Measurements from ENCODE around the gene SEPTIN1.

Gene SEPTIN1

DNA sequence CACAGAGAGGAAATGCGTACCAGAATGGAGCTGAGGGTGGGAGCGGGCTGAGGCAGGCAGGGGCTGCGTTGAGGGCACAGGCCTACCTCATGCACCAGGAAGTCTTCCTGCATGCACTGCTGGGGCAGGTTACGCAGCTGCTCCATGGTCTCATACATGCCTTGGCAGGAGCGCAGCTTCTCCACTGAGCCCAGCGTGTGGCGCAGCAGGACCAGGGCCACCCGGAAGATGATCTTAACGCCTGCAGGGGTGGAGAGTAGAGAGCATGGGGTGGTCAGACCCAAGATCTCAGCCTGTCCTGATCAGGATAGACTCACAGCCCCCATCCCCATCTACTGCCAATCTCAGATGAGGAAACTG is 23.8 kb downstream of the SEPTIN1 start:
- H3K27me3 ChIP-seq (ENCODE audit: control insufficient read depth in 5 of 5, insufficient read depth in 4 of 5, low read length in 5 of 5): peaks cover 0 to 4% (median 0%) of the 10 kb centered on the region in 5 donors
- H3K9ac ChIP-seq (ENCODE audit: low read length in 5 of 5): no peak overlapping the region
- H3K4me3 ChIP-seq (ENCODE audit: low read depth in 1 of 5, low read length in 5 of 5): no peak overlapping the region
- H3K9me3 ChIP-seq (ENCODE audit: control insufficient read depth in 5 of 5, low read length in 5 of 5): no peaks in the 10 kb centered on the region
- peaks cover 0 to 57% (median 49%) of the 10 kb centered on the region in 5 donors for H3K36me3 ChIP-seq (ENCODE audit: control insufficient read depth in 5 of 5, insufficient read depth in 5 of 5, low read length in 5 of 5)
- no peak overlapping the region for H3K27ac ChIP-seq (ENCODE audit: low read depth, low read length)
- peaks cover 7 to 37% (median 31%) of the 10 kb centered on the region in 5 donors for H3K4me1 ChIP-seq (ENCODE audit: control insufficient read depth in 5 of 5, insufficient read depth in 5 of 5, low read length in 5 of 5)

DNA sequence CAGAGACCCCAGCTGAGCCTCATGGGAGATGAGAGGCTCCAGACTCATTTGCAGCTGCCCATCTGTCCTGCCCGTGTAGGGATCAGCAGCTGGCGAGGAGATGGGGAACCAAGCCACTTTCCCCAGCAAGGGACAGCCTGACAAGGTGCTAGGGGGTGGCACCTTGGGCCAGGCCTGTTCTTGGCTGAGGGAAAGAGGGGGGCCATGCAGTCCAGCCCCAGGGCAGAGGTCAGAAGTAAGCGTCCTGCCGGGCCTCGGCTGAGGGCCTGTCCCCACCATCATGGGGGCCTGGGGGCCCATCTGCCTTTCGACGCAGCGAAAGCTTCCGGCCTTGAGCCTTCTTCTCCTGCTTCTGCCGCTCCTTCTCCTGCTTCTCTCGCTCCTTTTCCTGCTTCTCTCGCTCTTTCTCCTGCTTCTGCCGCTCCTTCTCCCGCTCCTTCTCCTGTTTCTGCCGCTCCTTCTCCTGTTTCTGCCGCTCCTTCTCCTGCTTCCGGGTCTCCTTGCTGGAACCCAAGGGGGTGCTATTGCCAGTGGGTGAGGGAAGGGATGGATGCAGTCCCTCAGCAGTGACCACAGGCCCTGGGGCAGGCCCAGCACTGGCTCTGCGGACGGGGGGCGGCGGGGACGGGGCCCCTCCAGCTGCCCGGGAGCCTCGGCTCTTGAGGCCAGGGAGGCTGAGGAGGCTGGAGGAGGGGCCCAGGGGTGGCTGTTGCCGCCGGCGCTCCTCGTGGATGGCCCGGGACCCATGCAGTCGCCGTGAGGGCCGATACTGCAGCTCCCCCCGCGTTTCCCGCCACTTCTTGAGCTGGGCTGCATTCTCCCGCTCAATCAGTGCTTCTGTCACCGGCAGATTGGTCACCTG is 24.4 kb downstream of the SEPTIN1 start:
- no peaks in the 10 kb centered on the region for H3K9me3 ChIP-seq (ENCODE audit: control insufficient read depth in 5 of 5, low read length in 5 of 5)
- peaks cover 7 to 42% (median 34%) of the 10 kb centered on the region in 5 donors for H3K4me1 ChIP-seq (ENCODE audit: control insufficient read depth in 5 of 5, insufficient read depth in 5 of 5, low read length in 5 of 5)
- peaks cover 0 to 4% (median 0%) of the 10 kb centered on the region in 5 donors for H3K27me3 ChIP-seq (ENCODE audit: control insufficient read depth in 5 of 5, insufficient read depth in 4 of 5, low read length in 5 of 5)
- no peak overlapping the region for H3K27ac ChIP-seq (ENCODE audit: low read depth, low read length)
- H3K36me3 ChIP-seq (ENCODE audit: control insufficient read depth in 5 of 5, insufficient read depth in 5 of 5, low read length in 5 of 5): peaks cover 0 to 58% (median 48%) of the 10 kb centered on the region in 5 donors
- no peak overlapping the region for H3K9ac ChIP-seq (ENCODE audit: low read length in 5 of 5)
- no peak overlapping the region for H3K4me3 ChIP-seq (ENCODE audit: low read depth in 1 of 5, low read length in 5 of 5)

DNA sequence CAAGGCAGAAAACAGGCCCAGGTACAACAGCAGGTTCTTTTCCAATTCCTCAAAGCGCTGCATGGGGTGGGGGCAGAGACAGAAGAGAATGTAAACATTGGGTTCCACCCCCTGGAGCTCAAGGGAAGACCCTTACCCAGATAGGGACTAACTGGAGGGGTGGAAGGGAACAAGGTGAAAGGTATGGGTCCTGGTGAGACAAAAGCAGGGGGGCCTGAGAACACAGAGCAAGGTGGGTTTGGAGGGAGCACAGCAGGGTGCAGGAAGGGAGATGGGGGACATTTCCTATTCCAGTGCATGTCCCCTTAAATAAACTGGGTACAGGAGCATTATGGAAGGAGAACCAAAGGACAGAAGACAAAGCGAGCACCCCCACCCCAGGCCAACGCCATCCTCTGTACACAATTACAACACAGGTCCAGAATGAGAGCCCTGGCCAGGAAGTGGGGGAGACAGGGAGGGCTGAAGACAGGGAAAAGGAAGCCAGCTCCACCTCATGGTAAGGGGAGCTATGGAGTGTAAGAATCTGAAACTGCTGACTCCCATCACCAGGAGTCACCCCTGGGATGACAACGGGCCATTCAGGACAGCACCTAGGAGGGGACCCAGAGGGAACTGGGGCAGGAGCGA is 25.2 kb downstream of the SEPTIN1 start:
- Histone ChIP-seq H3K9me3 (ENCODE audit: control insufficient read depth in 5 of 5, low read length in 5 of 5) (no peaks in the 10 kb centered on the region), H3K27ac (ENCODE audit: low read depth, low read length) (peak overlapping the region; percentile 97), H3K9ac (ENCODE audit: low read length in 5 of 5) (no peak overlapping the region), H3K27me3 (ENCODE audit: control insufficient read depth in 5 of 5, insufficient read depth in 4 of 5, low read length in 5 of 5) (peaks cover 0 to 5% (median 0%) of the 10 kb centered on the region in 5 donors), H3K4me1 (ENCODE audit: control insufficient read depth in 5 of 5, insufficient read depth in 5 of 5, low read length in 5 of 5) (peaks cover 10 to 50% (median 42%) of the 10 kb centered on the region in 5 donors), H3K36me3 (ENCODE audit: control insufficient read depth in 5 of 5, insufficient read depth in 5 of 5, low read length in 5 of 5) (peaks cover 0 to 65% (median 51%) of the 10 kb centered on the region in 5 donors), H3K4me3 (ENCODE audit: low read depth in 1 of 5, low read length in 5 of 5) (no peak overlapping the region)

DNA sequence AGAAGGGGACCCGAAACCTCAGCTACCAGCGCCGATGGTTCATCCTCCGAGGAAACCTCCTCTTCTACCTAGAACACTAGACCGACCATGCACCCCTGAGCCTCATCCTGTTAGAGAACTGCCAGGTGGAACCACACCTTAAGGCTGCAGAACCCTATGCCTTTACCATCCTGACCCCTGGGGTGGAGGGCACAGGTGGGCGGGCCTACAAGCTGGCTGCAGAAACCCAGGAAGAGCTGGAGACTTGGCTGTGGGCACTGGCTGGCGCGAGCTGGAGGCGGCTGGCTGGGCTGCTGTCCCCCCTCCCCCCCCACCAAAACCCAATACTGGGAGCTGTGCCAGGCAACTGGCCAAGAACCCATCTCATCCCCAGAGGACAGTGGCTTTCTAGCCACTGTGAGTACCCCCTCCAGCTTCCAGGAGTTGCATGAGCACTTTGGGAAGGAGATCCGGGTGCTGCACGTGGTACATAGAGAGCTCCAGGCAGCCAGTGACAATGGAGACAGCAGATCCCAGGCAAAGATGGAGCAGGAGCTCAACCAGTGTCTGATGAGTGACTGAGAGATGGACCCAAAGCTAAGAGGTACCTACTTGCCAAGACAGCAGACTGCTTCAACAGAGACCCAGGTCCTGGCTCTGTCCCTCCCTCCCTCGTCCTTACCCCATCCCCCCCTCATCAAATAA is 25.8 kb downstream of the SEPTIN1 start:
- Histone ChIP-seq H3K27ac (ENCODE audit: low read depth, low read length) (peak overlapping the region; percentile 97), H3K27me3 (ENCODE audit: control insufficient read depth in 5 of 5, insufficient read depth in 4 of 5, low read length in 5 of 5) (peaks cover 0 to 8% (median 0%) of the 10 kb centered on the region in 5 donors), H3K9me3 (ENCODE audit: control insufficient read depth in 5 of 5, low read length in 5 of 5) (no peaks in the 10 kb centered on the region), H3K36me3 (ENCODE audit: control insufficient read depth in 5 of 5, insufficient read depth in 5 of 5, low read length in 5 of 5) (peaks cover 0 to 71% (median 54%) of the 10 kb centered on the region in 5 donors), H3K4me1 (ENCODE audit: control insufficient read depth in 5 of 5, insufficient read depth in 5 of 5, low read length in 5 of 5) (peaks cover 14 to 56% (median 48%) of the 10 kb centered on the region in 5 donors), H3K9ac (ENCODE audit: low read length in 5 of 5) (peak overlapping the region in 3 of 5 donors; percentile 74 to 95 (median 94)), H3K4me3 (ENCODE audit: low read depth in 1 of 5, low read length in 5 of 5) (peak overlapping the region in 3 of 5 donors; percentile 90 to 96 (median 92))

DNA sequence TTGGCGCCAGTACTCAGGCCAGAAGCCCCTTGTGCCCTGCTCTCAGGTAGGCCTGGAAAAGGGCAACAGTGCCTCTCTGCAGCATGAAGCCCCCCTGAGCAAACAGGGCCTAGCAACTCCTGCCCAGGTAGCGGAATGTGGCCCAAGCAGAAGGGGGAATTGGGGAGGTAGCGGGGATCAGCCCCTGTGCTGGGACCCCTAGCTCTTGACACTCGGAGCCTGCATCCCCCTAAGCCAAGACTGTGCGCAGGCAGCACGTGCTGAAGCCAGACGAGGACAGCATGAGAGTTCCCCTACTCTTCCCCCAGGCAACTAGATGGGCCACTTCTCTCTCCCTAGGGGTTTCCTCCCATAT is 26.4 kb downstream of the SEPTIN1 start:
- Histone ChIP-seq H3K9me3 (ENCODE audit: control insufficient read depth in 5 of 5, low read length in 5 of 5) (no peaks in the 10 kb centered on the region), H3K27ac (ENCODE audit: low read depth, low read length) (peak overlapping the region; percentile 97), H3K4me3 (ENCODE audit: low read depth in 1 of 5, low read length in 5 of 5) (peak overlapping the region; percentile 75 to 96 (median 90)), H3K4me1 (ENCODE audit: control insufficient read depth in 5 of 5, insufficient read depth in 5 of 5, low read length in 5 of 5) (peaks cover 14 to 62% (median 51%) of the 10 kb centered on the region in 5 donors), H3K27me3 (ENCODE audit: control insufficient read depth in 5 of 5, insufficient read depth in 4 of 5, low read length in 5 of 5) (peaks cover 0 to 8% (median 0%) of the 10 kb centered on the region in 5 donors), H3K9ac (ENCODE audit: low read length in 5 of 5) (peak overlapping the region; percentile 74 to 98 (median 94)), H3K36me3 (ENCODE audit: control insufficient read depth in 5 of 5, insufficient read depth in 5 of 5, low read length in 5 of 5) (peaks cover 0 to 73% (median 59%) of the 10 kb centered on the region in 5 donors)

DNA sequence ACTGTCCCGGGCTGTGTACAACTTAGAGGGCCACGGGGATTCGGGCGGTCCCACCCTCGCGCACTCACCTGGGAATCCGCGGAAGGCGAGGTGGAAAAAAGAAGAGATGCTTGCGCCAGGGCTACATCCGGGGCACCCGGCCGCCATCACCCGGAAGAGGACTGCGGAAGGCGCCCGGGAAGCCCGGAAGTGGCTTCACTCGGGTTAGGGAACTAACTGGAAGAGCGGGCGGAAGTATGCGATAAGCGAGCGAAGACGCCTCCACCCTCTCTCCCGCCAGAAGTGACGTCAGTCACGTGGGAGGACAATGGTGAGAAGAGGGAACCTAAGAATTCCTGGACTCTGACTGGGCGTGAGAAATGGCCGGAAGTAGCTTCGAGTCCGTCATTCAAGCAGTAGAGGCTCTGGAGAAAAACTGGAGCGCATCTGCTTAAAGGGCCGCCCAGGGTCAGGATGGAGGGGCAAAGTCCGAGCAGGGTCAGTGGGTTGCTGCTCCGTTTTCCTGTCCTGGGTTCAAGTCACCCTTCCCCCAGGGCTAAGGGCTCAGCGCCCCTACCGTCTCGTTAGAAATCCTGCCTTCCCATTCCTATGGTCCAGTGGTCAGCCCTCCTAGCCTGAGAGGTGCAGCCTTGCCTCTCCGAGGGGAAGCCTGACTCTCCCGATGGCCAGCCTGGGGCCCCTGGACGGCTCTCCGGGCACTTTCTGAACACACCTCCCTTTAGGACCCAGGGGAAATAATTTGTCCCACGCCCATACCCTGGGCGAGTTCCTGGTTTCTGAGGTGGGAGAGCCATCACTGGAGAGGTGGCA is 27.0 kb downstream of the SEPTIN1 start, which contains the start of gene CD2BP2:
Gene CD2BP2 (minus strand): TSS at position 165 of the 810 bp plus-strand sequence. CDS start 627 bp downstream, outside the sequence.
- Histone ChIP-seq H3K27ac (ENCODE audit: low read depth, low read length) (peak within 1 kb of the TSS; percentile 97), H3K4me1 (ENCODE audit: control insufficient read depth in 5 of 5, insufficient read depth in 5 of 5, low read length in 5 of 5) (peaks cover 14 to 62% (median 51%) of the 10 kb centered on the region in 5 donors), H3K36me3 (ENCODE audit: control insufficient read depth in 5 of 5, insufficient read depth in 5 of 5, low read length in 5 of 5) (peaks cover 0 to 74% (median 61%) of the 10 kb centered on the region in 5 donors), H3K4me3 (ENCODE audit: low read depth in 1 of 5, low read length in 5 of 5) (peak within 1 kb of the TSS; percentile 87 to 98 (median 92)), H3K27me3 (ENCODE audit: control insufficient read depth in 5 of 5, insufficient read depth in 4 of 5, low read length in 5 of 5) (peaks cover 0 to 8% (median 0%) of the 10 kb centered on the region in 5 donors), H3K9ac (ENCODE audit: low read length in 5 of 5) (peak within 1 kb of the TSS; percentile 74 to 98 (median 94)), H3K9me3 (ENCODE audit: control insufficient read depth in 5 of 5, low read length in 5 of 5) (no peaks in the 10 kb centered on the region)

DNA sequence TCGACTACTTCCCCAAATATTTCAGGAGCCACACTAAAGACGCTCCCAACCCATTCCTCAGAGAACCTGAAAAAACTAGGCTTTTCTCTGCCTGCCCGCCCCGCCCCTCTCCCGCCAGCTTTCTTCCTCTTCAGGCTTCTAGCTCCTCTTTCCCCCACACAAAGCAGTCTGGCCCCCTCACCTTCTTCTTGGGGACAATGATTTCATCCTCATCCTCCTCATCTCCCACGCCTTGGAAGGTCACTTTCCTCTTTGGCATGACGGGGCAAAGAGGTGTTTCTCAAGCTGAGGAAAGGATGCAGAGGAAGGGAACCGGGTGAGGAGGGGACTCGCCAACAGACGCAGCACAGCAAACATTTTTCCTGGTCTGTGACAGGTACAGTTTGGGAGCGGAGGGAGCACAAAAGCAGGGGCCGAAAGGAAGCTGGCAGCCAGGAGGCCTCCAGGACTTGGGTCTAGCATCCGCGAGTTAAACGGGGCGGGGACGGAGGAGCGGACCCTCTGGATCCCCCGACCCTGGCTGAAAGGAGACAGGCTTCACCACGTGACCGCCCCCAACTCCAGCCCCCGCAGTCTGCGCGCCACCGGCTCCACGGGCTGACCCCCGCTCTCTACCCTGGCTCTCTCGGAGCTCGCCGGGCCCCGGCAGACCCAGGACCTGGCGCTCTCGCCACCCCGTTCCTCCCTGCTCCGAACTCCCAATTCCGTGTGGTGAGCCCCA is 27.8 kb downstream of the SEPTIN1 start:
- no peaks in the 10 kb centered on the region for H3K9me3 ChIP-seq (ENCODE audit: control insufficient read depth in 5 of 5, low read length in 5 of 5)
- peak overlapping the region; percentile 97 for H3K27ac ChIP-seq (ENCODE audit: low read depth, low read length)
- peak overlapping the region; percentile 74 to 95 (median 83) for H3K9ac ChIP-seq (ENCODE audit: low read length in 5 of 5)
- H3K4me3 ChIP-seq (ENCODE audit: low read depth in 1 of 5, low read length in 5 of 5): peak overlapping the region; percentile 87 to 98 (median 92)
- peaks cover 0 to 8% (median 0%) of the 10 kb centered on the region in 5 donors for H3K27me3 ChIP-seq (ENCODE audit: control insufficient read depth in 5 of 5, insufficient read depth in 4 of 5, low read length in 5 of 5)
- peaks cover 14 to 62% (median 51%) of the 10 kb centered on the region in 5 donors for H3K4me1 ChIP-seq (ENCODE audit: control insufficient read depth in 5 of 5, insufficient read depth in 5 of 5, low read length in 5 of 5)
- H3K36me3 ChIP-seq (ENCODE audit: control insufficient read depth in 5 of 5, insufficient read depth in 5 of 5, low read length in 5 of 5): peaks cover 0 to 70% (median 56%) of the 10 kb centered on the region in 5 donors

DNA sequence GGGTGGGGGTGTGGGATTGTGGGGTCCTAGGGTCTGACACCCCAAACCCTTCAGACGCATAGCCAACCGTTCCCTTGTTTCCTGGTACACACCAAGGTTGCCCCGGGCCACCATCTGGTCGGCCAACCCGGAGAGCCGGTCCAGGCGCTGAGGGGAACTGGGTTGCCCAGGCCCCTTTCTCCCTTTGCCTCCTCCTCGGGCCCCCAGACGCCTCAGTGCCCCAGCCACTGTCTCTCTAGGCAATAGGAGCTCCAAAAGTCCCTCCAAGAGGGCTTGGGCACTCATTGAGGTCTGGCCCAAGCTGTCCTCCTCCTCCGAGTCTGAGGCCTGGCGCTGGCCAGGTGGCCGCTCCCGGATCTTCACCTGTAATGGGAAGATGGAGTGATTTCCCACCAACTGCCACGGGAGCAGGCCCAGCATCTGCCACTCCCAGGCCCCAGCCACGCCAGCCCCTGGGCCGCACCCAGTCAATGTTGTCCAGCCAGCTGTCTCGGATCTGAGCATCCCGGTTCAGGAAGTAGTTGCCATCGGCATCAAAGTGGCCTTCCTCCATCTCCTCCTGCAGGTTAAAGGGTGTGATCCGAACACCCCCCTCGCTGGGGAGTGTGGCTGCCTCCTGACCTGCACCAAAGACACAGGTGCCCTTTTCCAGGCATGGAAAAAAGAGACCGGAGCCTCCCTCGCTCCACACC is 28.8 kb downstream of the SEPTIN1 start:
- H3K27ac ChIP-seq (ENCODE audit: low read depth, low read length): peak overlapping the region; percentile 97
- no peaks in the 10 kb centered on the region for H3K9me3 ChIP-seq (ENCODE audit: control insufficient read depth in 5 of 5, low read length in 5 of 5)
- H3K9ac ChIP-seq (ENCODE audit: low read length in 5 of 5): peak overlapping the region in 4 of 5 donors; percentile 77 to 95 (median 88)
- peak overlapping the region in 1 of 5 donors; percentile 88 for H3K4me3 ChIP-seq (ENCODE audit: low read depth in 1 of 5, low read length in 5 of 5)
- H3K4me1 ChIP-seq (ENCODE audit: control insufficient read depth in 5 of 5, insufficient read depth in 5 of 5, low read length in 5 of 5): peaks cover 14 to 62% (median 51%) of the 10 kb centered on the region in 5 donors
- H3K27me3 ChIP-seq (ENCODE audit: control insufficient read depth in 5 of 5, insufficient read depth in 4 of 5, low read length in 5 of 5): peaks cover 0 to 8% (median 0%) of the 10 kb centered on the region in 5 donors
- peaks cover 0 to 60% (median 46%) of the 10 kb centered on the region in 5 donors for H3K36me3 ChIP-seq (ENCODE audit: control insufficient read depth in 5 of 5, insufficient read depth in 5 of 5, low read length in 5 of 5)

Data from subcutaneous abdominal adipose tissue (tissue), 5 donors.